Measurements from ENCODE around the gene SEC31A. TPM values are rescaled to one million over a fixed set of nuclear protein-coding genes. Genes with fewer than 3 reads are reported as not detected.

The SEC31A gene
- total RNA-seq, 1 donor from 2014 or later = 308 TPM

GRCh38 chr4:82892467-82892802 is 1.5 kb upstream of the SEC31A start:
- Mint-ChIP-seq H3K27me3 (ENCODE audit: low read depth) (no peaks in the 10 kb centered on the region), H3K9me3 (no peaks in the 10 kb centered on the region), H3K4me3 (peak overlapping the region; percentile 33), H3K4me1 (peaks cover 31% of the 10 kb centered on the region), H3K27ac (peak overlapping the region; percentile 99), H3K36me3 (peaks cover 14% of the 10 kb centered on the region)
- no peak for TF ChIP-seq CTCF (IDR thresholded peaks at IDR 0.05; ENCODE audit: unreplicated experiment)
- no peak for DNase-seq (ENCODE audit: low spot score in 2 of 2, unreplicated experiment in 2 of 2)

DNA sequence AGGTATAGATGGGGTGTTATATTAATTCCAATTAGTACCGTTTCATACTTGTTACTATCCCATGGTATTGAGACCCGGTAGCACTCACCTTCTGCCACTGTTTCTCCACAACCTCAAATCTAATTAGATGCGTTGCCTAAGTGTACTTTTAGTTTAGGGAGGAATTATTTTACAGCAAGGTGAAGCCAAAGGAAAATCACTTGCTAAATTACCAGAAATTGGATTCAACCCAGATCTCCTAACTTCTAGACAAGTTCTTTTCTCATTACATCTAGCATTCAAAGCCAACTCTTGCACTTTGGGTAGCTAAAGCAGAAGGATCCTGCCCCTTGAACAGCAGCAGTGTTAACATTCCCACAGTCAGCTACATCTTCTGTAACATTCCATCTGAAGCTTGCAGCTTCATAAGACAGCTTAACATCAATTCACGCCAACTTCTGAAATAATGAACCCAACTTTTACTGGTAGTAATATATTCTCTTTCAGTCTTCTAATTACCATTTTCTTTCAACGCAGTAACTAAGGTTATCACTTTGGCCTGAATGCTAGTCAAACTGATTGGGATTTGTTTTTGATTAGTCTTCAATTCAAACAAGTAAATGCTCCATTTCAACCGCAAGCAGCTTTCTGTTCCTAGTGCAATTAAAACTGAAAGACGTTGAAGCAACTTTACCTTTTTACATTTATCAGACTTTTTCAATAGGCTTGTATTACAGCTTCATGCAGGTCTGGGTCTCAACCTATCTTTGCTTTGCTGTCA is 934 bp upstream of the SEC31A start:
- Mint-ChIP-seq H3K4me1 (peaks cover 29% of the 10 kb centered on the region), H3K27me3 (ENCODE audit: low read depth) (no peaks in the 10 kb centered on the region), H3K9me3 (no peaks in the 10 kb centered on the region), H3K4me3 (peak overlapping the region; percentile 91), H3K36me3 (peaks cover 12% of the 10 kb centered on the region), H3K27ac (peak overlapping the region; percentile 99)
- no peak for DNase-seq (ENCODE audit: low spot score in 2 of 2, unreplicated experiment in 2 of 2)
- no peak for TF ChIP-seq CTCF (IDR thresholded peaks at IDR 0.05; ENCODE audit: unreplicated experiment)

- Mint-ChIP-seq H3K27me3 (ENCODE audit: low read depth) (no peaks in the 10 kb centered on the region), H3K9me3 (no peaks in the 10 kb centered on the region), H3K4me1 (peaks cover 40% of the 10 kb centered on the region), H3K36me3 (peaks cover 6% of the 10 kb centered on the region), H3K4me3 (peak overlapping the region; percentile 91), H3K27ac (peak overlapping the region; percentile 99)
- no peak for TF ChIP-seq CTCF (IDR thresholded peaks at IDR 0.05; ENCODE audit: unreplicated experiment)
- no peak for DNase-seq (ENCODE audit: low spot score in 2 of 2, unreplicated experiment in 2 of 2)
Measured at GRCh38 chr4:82890528-82890900, 439 bp downstream of the SEC31A start.

GRCh38 chr4:82889287-82889686 is 1.7 kb downstream of the SEC31A start:
- Mint-ChIP-seq H3K4me1 (peaks cover 42% of the 10 kb centered on the region), H3K36me3 (peaks cover 3% of the 10 kb centered on the region)

GRCh38 chr4:82886147-82886942 is 4.6 kb downstream of the SEC31A start:
- no peaks in the 10 kb centered on the region for H3K9me3 Mint-ChIP-seq
- DNase-seq (ENCODE audit: low spot score in 2 of 2, unreplicated experiment in 2 of 2) = no peak
- no peaks in the 10 kb centered on the region for H3K27me3 Mint-ChIP-seq (ENCODE audit: low read depth)
- H3K36me3 Mint-ChIP-seq = peaks cover 9% of the 10 kb centered on the region
- H3K27ac Mint-ChIP-seq = peak overlapping the region; percentile 64
- H3K4me1 Mint-ChIP-seq = peaks cover 29% of the 10 kb centered on the region
- no peak for TF ChIP-seq CTCF (IDR thresholded peaks at IDR 0.05; ENCODE audit: unreplicated experiment)
- peak overlapping the region; percentile 4 for H3K4me3 Mint-ChIP-seq

More at GRCh38 chr4:82889287-82889686, 1.7 kb downstream of the SEC31A start:
- TF ChIP-seq CTCF (IDR thresholded peaks at IDR 0.05; ENCODE audit: unreplicated experiment) = no peak
- Mint-ChIP-seq H3K27ac (peak overlapping the region; percentile 99), H3K4me3 (peak overlapping the region; percentile 91), H3K27me3 (ENCODE audit: low read depth) (no peaks in the 10 kb centered on the region), H3K9me3 (no peaks in the 10 kb centered on the region)
- no peak for DNase-seq (ENCODE audit: low spot score in 2 of 2, unreplicated experiment in 2 of 2)

Measured in mesothelial cell of epicardium (in vitro differentiated cells).